Stimulated activated CD4-positive, alpha-beta T cell treated with anti-CD3 and anti-CD28 coated beads, Interleukin-2, amount 100 ng/mL, for 24 hours (primary cell): Measurements from ENCODE around the gene GRAMD1A.
"Not testable (repeated sequence)": the region's sequence is repeated elsewhere in the genome, so short reads cannot be mapped to it uniquely, and the experiment has no call there.

Experiments
- DNase-seq, 2 donors: peaks; one replicate each; pipeline ENCODE4 v3.0.0-alpha.2; 2020

GRAMD1A gene

DNA sequence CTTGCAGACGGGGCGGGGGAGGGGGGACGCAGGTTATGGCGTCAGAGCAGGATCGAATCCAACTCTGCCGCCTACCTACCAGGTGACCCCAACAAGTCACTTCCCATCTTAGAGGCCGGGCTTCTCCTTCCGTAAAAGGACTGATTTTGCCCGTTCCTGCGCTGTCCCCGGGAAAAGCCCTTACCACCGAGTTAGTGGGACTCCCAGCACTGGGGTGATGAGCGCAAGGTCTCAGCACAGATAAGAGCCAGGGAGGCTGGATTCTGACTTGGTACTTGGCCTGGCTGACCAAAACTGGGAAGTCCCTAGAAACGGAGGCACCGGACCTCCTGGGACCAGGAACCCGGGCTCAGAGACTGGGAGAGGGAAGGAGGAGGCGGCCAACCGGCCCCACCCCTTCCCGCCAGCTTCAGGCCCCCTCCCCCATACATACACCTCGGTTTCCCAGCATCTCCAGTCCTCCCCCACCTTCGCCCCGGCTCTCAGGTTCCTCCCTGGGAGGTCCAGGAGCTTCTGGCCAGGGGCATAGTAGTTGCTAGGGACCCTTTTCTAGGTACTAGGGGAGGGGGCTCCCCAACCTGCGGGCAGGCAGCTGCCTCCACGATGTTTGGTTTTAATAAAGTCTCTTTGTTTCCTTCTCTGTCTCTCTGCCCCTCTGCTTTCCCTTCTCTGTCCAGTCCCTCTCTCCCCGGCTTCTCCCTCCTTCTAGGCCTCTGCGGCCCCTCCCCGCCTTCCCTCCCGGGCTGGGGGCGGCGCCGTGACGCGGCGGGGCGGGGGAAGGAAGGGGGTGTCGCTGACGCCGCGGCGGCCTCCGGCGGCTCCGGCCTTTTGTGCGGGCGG is at the start of gene GRAMD1A:
TSS of gene GRAMD1A (plus strand) at position 826 of the 840 bp plus-strand sequence. CDS start 156 bp downstream, outside the sequence.
- DNase-seq = peak; percentile 77 to 85

GRCh38 chr19:34953092-34953491 is 47.0 kb upstream of the GRAMD1A start:
- DNase-seq = no peak

DNA sequence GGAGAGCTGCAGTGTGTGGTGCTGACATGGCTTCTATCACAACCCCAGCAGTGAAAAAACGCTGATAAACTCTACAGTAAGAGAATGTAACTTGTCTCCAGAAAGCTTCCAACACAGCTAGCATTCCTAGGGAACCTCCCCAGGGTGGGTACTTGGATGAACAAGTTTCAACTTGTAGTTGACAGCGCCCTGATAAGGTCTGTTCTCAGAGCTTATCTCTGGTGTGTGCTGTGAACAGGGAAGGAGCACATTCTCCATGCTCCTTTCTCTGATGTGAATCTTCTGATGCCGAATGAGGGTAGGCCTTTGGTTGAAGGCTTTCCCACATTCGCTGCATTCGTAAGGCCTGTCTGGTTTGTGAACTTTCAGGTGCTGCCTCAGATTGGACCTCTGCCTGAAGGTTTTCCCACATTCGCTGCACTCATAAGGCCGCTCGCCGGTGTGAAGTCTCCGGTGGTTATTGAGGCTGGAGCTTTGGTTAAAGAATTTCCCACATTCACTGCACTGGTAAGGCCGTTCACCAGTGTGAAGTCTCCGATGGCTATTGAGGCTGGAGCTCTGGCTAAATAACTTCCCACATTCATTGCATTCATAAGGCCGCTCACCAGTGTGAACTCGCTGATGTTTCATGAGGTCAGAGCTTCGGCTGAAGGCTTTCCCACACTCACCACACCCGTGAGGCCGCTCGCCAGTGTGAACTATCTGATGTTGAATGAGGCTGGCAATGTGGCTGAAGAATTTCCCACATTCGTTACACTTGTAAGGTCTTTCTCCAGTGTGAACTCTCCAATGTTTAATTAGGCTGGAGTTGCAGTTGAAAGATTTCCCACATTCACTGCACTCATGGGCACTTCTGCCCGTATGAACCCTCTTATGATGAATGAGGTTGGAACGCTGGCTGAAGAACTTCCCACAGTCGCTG is 42.0 kb upstream of the GRAMD1A start:
- no peak for DNase-seq

DNA sequence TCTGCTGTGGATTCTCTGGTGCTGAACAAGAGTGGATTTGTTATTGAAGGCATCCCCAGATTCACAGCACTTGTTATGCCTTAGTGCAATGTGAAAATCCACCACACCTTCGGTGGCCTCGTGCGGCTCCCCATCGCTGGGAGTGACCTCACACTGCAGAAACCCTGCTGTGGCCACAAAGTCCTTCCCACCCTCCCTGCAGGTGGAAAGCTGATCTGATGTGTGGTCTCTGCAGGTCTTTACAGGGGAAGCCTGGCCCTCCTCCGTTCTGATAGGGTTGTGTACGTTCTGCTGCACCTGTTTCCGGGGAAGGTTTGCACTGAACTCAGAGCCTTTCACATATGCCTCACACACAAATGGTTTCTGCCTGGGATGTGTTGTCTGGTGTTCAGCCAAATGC is 41.1 kb upstream of the GRAMD1A start:
- DNase-seq = no peak

- no peak for DNase-seq
Measured at GRCh38 chr19:34960103-34960805, 39.9 kb upstream of the GRAMD1A start.

DNA sequence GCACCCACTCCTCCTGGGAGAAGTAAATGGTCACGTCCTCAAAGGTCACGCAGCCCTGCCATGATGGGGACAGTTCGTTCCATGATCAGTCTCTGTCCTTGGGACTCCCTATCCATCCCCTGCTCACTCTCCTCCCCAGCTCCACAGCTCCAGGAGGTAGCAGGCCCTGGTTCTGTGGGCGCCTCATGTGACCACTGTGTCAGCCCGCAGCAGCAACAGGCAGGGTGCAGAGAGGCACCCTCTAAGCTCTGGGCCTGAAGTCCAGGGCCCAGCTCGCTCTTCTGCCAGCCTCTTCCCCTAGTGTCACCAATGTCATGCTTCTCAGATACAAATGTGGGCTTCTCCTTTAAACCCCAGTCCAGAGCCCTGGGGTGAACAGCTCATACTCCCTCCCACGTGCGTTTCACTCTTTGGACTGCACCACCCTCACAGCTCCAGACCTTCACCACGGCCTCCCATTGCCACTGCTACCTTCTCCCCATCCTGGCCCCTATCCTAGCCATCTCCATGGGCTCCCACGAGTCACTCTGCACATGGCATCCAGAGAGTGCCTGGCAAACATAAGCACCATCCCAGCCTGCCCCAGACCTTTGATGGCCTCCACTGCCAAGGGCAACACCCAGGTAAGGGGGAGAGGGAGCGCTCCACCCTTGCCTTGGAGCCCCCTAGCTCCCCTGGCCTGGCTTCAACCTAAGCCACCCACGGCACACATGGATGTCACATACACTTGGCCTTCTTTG is 39.0 kb upstream of the GRAMD1A start:
- no peak for DNase-seq

GRCh38 chr19:34961775-34962686 is 38.1 kb upstream of the GRAMD1A start:
- DNase-seq = no peak

DNA sequence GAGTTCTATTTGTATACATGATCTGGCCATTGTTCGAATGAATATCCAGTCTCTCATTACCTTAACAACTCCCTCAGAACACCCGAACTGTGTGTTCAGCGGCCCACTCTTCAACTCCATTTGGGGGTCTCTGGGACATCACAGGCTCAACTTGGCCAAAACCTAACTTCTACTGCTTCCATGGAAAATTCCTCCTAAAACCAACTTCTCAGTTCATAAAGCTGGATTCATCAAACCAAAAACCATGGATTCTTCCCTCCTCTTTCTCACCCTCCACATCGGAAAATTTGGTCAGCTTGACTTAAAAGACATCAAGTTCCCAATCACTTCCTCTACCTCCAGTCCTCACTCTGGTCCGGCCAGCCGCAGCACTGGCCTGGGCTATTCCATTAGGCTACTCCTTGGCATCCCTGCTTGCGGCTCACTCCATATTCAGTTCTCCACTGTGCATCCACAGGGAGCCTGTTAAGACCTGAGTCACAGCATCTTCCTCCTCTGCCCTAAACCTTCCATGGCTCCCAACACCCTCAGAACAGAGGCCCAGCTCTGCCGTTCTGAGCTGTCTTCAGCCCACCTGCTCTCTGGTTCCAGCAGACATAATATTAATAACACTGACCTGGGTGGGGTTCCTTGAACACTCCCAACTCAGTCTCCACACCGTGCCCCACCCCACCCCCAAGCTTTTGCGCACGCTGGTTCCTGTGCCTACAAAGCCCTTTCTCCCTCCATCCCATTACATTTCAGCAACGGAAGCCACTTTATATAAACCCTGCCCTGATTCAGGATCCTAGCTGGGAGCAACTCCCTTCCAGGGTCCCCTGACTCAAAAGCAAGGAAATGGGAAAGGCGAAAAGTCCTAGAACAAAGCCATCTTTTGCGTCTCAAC is 37.2 kb upstream of the GRAMD1A start:
- no peak for DNase-seq

DNA sequence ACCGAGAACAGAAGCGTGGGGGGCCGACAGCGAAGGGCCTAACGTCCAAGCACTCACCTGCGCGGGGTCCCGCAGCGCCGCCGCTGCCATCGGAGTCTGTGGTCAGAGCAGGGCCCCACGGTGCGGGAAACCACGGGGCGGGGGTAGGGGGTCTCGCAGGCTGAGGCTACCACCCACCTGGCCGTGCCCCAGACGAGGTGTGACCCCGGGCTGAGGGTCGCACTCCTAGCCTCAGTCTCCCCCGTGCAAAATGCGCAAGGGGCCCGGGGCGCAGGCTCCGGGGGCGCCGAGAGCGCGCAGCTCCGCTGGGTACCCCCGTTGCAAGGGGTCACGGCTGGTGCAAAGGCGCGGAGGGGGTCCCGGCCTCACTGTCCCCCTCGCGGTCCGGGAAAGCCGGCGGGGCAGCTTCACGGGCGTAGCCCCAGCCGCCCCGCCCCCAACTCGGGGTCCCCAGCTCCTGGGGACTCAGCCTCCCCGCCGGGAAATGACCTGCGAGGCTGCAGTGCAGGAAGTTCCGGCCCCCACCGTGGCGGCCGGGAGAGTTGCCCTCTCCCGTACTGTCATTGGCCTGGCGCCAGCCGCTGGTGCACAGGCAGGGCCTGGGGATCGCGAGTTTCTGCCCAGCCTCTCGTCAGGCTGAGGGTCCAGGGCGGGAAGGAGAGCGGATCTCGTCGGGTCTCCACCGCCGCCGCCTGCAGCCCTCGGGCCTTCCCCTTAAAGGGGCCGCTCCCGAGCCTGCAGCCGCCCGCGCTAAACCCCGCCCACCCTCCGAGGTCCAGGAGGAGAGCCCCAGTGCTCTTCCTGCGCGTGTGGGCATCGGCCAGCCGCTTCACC is 36.3 kb upstream of the GRAMD1A start, which contains the start of gene ZNF792:
TSS of gene ZNF792 (minus strand) at position 657 of the 834 bp plus-strand sequence. CDS start at position 90, 567 bp downstream.
- peak; percentile 63 to 72 for DNase-seq

GRCh38 chr19:34964598-34964997 is 35.5 kb upstream of the GRAMD1A start:
- DNase-seq = no peak

- DNase-seq = not testable (repeated sequence)
Measured at GRCh38 chr19:34965505-34965904, 34.6 kb upstream of the GRAMD1A start.

DNA sequence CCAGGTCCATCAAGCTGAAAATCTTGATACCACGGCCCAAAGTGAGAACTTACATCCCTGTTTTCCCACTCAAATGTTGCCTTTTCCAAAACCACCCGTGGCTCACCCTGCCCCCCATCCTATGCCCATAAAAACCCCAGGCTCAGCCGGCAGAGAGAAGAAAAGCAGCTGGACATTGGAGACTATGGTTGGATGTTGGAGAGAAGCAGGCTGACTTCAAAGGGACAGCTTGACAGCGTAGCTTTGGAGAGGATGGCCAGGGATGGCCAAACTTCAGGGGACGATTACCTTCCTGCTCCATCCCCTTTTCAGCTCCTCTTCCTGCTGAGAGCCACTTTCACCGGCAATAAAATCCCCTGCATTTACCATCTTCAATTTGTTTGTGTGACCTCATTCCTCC is 32.6 kb upstream of the GRAMD1A start:
- no peak for DNase-seq

GRCh38 chr19:34969721-34970120 is 30.4 kb upstream of the GRAMD1A start:
- no peak for DNase-seq

DNA sequence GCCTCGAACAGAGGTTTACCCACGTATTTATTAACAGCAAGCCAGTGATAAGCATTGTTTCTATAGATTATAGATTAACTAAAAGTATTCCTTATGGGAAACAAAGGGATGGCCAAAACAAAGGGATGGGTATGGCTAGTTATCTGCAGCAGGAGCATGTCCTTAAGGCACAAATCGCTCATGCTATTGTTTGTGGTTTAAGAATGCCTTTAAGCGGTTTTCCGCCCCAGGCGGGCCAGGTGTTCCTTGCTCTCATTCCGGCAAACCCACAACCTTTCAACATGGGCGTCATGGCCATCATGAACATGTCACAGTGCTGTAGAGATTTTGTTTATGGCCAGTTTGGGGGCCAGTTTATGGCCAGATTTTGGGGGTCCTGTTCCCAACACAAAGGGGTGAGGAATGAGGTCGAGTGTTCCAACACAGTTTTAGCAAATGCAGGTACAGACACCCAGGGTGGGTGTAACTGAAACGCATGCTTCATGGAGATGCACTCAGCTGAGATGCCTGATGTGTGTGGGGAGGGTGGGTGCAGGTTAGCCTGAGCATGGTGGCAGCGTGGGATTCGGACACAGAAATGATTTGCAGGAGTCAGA is 29.8 kb upstream of the GRAMD1A start:
- DNase-seq = not testable (repeated sequence)

DNA sequence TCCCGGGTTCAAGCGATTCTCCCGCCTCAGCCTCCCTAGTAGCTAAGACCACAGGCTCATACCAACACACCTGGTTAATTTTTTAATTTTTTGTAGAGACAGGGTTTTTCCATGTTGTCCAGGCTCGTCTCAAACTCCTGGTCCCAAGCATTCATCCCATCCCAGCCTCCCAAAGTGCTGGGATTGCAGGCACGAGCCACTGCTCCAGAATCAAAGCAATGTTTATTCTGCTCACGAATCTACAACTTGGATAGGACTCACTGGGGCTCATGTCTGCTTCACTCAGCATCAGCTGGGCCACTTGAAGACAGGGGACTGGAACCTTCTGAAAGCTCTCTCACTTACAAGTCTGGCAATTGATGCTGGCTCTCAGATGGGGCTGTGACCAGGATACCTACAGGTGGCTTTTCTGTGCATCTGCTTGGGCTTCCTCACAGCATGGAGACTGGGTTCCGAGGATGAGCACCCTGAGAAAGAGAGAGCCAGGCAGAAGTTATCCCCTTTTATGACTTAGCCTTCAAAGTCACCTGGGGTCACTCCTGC is 27.9 kb upstream of the GRAMD1A start:
- DNase-seq = no peak

- no peak for DNase-seq
Measured at GRCh38 chr19:34974646-34975045, 25.5 kb upstream of the GRAMD1A start.

- no peak for DNase-seq
Measured at GRCh38 chr19:34975056-34975455, 25.1 kb upstream of the GRAMD1A start.

- no peak for DNase-seq
Measured at GRCh38 chr19:34976611-34977010, 23.5 kb upstream of the GRAMD1A start.
